Skeletal muscle satellite cell (primary cell): Measurements from ENCODE around the gene CCDC33.

Experiments
- H3K27me3 ChIP-seq: 2 replicates; pipeline ENCODE4 v1.7.0; 2013; ENCODE audit warnings: low read length; ENCODE audit not compliant: control insufficient read depth, insufficient read depth
- H3K36me3 ChIP-seq: 2 replicates; pipeline ENCODE4 v1.7.0; 2013; ENCODE audit warnings: mild to moderate bottlenecking, control low read depth, low read length; ENCODE audit not compliant: insufficient read depth
- H3K4me1 ChIP-seq: 2 replicates; pipeline ENCODE4 v1.7.0; 2013; ENCODE audit warnings: low read length; ENCODE audit not compliant: control insufficient read depth, insufficient read depth
- H3K4me2 ChIP-seq: 2 replicates; pipeline ENCODE4 v1.7.0; 2013; ENCODE audit warnings: mild to moderate bottlenecking, low read length
- H3K4me3 ChIP-seq: 2 replicates; pipeline ENCODE4 v1.7.0; 2013; ENCODE audit warnings: low read length
- H3K9ac ChIP-seq: 2 replicates; pipeline ENCODE4 v1.7.0; 2013; ENCODE audit warnings: mild to moderate bottlenecking, low read depth, low read length, moderate library complexity
- H3K9me3 ChIP-seq: replicated peaks from 2 replicates; pipeline ENCODE4 v1.7.0; 2013; ENCODE audit warnings: mild to moderate bottlenecking, control low read depth, low read length

CCDC33 gene

DNA sequence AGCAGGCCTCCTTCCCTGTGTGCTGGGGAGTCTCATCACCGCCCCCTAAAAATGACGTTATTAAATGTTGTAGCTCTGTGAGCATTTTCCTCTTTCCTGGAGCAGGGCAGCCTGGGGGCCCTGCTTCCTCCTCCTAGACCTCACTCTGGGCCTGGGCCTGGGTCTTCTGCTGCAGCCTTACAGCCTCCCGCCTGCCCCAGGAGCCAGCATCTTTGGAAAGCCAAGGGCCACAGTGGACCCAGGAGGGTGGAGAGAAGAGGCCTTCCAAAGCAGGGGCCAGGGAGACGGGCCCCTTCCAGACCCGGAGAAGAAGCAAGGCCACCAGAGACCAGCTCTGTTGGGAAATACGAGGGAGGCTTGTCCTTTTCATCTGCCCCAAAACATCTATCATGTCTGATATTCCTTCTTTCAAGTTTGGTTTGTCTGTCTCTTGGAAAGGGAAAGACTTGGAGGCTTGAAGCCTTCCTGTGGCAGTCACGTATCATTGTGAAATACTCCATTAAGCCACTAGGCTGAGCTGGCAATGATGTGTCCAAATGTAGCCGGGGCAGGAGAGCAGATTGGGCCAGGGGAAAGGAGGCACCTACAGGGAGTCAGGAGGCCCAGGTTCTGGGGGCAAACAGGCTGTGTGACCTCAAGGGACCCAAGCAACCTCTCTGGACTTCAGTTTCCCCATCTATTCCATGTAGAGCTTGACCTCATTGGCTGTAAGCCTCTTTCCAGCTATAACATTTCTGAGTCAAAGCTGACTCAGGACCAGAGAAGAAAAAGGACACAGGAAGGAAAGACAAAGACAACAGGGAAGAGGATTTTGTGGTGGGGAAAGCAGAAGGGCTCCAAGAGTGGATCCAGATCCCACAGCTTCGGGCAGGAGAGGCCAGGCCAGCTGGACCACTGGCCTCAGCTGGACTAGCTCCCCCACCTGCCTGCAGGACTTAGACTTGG is 100.2 kb downstream of the CCDC33 start:
- Histone ChIP-seq H3K9me3 (no peaks in the 10 kb centered on the region), H3K4me2 (peak overlapping the region; percentile 42), H3K9ac (no peak overlapping the region), H3K36me3 (no peaks in the 10 kb centered on the region), H3K4me1 (peaks cover 11% of the 10 kb centered on the region), H3K4me3 (no peak overlapping the region), H3K27me3 (peaks cover 39% of the 10 kb centered on the region)

DNA sequence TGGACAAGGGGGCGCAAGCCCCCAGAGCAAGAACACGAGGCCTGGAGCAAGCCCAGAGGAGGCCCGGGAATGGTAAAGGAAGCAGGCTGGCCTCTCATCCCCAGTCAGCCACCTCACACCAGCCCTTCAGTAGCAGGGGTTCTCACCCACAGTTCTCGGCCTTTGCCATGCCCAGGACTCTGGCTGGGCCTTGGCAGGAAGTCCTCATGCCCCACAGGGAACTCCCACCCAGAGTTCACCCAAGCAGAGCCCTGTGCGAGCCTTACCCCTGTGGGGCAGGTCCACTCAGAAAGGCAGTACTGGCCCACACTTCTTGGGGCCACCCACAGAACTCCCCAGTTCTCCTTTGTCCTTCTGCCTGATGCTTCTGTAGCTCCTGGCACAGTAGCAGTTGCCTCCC is 101.0 kb downstream of the CCDC33 start:
- Histone ChIP-seq H3K4me3 (no peak overlapping the region), H3K36me3 (no peaks in the 10 kb centered on the region), H3K27me3 (peaks cover 41% of the 10 kb centered on the region)

DNA sequence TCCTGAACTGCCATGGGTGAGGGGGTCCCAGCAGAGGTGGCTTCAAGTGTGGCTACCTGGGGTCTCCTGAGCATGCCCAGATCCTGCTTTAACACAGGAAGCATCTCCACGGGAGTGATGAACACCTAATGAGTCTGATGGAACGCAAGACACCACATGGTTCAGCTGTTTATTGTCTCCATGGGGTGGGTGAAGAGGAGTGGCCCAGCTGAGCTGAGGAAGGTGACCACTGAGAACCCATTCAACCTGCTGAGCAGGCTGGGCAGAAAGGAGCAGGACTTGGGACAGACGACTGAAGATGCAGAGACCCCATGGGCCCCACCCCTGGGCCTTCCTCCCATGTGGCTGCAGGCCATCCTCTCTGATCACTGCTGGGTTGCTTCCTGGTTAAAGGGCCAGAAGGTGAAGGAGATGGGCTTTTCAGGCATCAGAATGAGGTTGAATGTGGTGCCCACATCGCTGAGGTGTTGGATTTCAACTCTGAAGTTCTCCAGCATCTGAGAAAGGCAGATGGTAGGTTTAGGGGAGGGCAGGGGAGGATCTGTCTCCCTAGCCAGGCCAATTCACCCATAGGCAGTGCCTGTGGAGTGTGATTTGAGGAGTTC is 101.6 kb downstream of the CCDC33 start:
- Histone ChIP-seq H3K4me2 (no peak overlapping the region), H3K4me1 (peaks cover 11% of the 10 kb centered on the region), H3K4me3 (no peak overlapping the region), H3K27me3 (peaks cover 40% of the 10 kb centered on the region), H3K9ac (no peak overlapping the region), H3K9me3 (no peaks in the 10 kb centered on the region), H3K36me3 (no peaks in the 10 kb centered on the region)

More for the DNA sequence above, 101.0 kb downstream of the CCDC33 start:
- Histone ChIP-seq H3K4me1 (peaks cover 11% of the 10 kb centered on the region), H3K9me3 (no peaks in the 10 kb centered on the region), H3K4me2 (peak overlapping the region; percentile 42), H3K9ac (no peak overlapping the region)

DNA sequence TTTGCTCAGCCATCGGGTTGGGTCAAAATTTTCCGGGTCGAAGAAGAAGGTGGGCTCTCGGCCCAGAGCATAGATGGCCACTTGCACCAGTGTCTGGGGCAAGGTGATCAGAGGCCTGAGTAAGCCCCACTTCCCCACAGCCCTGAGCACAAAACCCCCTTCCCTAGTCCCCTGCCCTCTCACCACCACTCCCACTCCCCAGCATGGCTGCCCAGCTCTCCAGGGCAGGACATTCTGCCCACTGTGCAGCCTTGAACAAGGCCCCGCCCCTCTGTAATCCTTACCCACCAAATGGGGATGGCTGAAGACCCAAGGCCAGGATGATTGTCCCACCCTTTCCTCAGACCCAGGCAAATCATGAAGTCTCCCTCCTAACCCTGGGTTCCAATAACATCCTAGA is 102.5 kb downstream of the CCDC33 start:
- Histone ChIP-seq H3K4me3 (no peak overlapping the region), H3K9ac (no peak overlapping the region), H3K4me2 (no peak overlapping the region)

DNA sequence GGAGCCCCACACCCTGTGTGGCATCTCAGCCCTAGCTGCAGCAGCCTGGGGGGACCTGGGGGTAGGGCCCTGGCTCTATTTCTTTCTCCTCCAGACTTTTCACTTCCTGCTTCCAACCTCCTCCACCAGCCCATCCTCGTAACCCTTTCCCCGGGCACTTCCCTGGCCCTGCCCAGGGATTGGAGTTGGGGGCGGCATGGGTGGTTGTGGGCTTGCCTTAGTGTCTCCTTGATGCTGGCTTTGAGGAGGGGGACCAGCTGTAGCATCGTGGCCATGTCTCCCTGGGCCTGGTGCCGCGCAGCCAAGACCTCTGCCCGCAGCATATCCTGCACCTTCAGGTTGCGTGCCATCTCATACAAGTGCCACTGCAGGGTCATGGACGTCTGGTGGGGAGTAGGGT is 103.2 kb downstream of the CCDC33 start:
- Histone ChIP-seq H3K4me2 (no peak overlapping the region), H3K27me3 (peaks cover 36% of the 10 kb centered on the region)

More for the DNA sequence above, 102.5 kb downstream of the CCDC33 start:
- Histone ChIP-seq H3K27me3 (peaks cover 37% of the 10 kb centered on the region), H3K36me3 (no peaks in the 10 kb centered on the region), H3K4me1 (peaks cover 11% of the 10 kb centered on the region), H3K9me3 (no peaks in the 10 kb centered on the region)

DNA sequence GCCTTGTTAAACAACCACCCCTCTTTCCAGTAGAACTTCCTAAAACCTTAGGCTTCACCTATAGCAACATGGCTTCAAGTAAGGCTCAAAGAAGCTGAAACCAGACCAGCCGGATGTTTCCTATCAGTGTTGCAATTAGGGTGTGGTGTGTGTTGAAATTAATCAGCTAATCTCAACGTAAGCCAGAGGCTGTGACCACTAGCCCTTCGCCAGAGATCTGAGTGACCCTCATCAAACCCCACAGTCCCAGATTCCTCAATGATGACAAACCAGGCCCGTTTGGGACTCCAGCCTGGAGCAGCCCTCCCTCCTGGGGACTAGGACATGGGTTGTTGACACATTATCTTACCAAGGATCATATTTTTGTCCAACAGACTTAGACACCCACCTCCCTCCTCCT is 104.0 kb downstream of the CCDC33 start:
- no peak overlapping the region for H3K4me3 ChIP-seq
- peaks cover 40% of the 10 kb centered on the region for H3K27me3 ChIP-seq
- H3K9ac ChIP-seq: no peak overlapping the region
- H3K4me2 ChIP-seq: no peak overlapping the region
- no peaks in the 10 kb centered on the region for H3K36me3 ChIP-seq
- H3K4me1 ChIP-seq: peaks cover 11% of the 10 kb centered on the region
- H3K9me3 ChIP-seq: no peaks in the 10 kb centered on the region

More for the DNA sequence above, 103.2 kb downstream of the CCDC33 start:
- Histone ChIP-seq H3K4me1 (peaks cover 11% of the 10 kb centered on the region), H3K36me3 (no peaks in the 10 kb centered on the region), H3K4me3 (no peak overlapping the region), H3K9me3 (no peaks in the 10 kb centered on the region), H3K9ac (no peak overlapping the region)

DNA sequence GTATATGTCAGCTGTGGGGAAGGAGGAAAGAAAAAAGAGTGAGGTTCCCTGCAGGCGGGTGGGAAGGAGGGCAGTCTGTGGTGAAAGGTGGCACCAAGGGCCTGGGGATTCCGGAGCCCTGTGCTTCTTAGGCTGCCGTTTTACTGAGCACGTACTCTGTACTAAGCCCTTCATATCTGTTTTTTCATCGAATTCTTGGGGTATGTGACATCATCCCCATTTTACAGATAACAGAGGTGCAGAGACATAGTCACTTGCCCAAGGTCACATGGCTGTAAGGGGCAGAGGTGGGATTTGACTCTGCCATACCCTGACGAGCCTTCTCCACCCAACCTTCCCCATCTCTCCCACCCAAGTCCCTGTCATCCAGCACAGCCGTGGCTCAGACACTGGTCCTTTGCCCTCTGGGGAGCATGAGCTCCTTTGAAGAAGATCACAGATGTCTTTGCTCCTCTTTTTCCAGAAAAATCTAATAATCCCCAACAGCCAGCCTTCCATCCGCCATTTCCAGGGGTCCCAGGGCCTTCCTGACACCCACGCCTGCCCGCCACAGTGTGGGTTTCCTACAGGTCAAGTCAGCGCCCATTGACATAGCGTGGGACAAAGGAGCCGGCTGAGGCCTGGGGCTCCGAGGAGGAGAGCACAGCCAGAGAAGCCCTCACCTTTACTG is 107.1 kb downstream of the CCDC33 start:
- H3K4me2 ChIP-seq: no peak overlapping the region

DNA sequence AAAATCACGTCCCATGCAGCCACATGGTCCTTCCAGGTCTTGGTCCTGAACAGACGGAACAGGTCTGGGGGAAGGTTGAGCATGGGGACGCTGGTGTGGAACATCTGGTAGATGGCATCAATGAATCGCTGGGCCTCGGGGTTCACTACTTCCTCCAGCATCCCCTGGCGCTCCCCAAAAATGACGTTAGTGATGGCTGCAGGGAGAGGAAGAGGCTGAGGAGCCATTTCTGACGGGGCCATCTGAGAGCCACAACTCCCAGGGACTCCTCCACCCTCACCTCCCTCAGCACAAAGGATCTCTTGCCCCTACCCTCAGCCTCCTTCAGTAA is 107.6 kb downstream of the CCDC33 start:
- no peaks in the 10 kb centered on the region for H3K9me3 ChIP-seq
- H3K27me3 ChIP-seq: peaks cover 48% of the 10 kb centered on the region
- H3K9ac ChIP-seq: no peak overlapping the region
- H3K4me3 ChIP-seq: no peak overlapping the region
- H3K4me2 ChIP-seq: no peak overlapping the region
- H3K36me3 ChIP-seq: no peaks in the 10 kb centered on the region
- no peaks in the 10 kb centered on the region for H3K4me1 ChIP-seq

More for the DNA sequence above, 107.1 kb downstream of the CCDC33 start:
- Histone ChIP-seq H3K9me3 (no peaks in the 10 kb centered on the region), H3K4me3 (no peak overlapping the region), H3K27me3 (peaks cover 43% of the 10 kb centered on the region), H3K4me1 (no peaks in the 10 kb centered on the region), H3K9ac (no peak overlapping the region), H3K36me3 (no peaks in the 10 kb centered on the region)

DNA sequence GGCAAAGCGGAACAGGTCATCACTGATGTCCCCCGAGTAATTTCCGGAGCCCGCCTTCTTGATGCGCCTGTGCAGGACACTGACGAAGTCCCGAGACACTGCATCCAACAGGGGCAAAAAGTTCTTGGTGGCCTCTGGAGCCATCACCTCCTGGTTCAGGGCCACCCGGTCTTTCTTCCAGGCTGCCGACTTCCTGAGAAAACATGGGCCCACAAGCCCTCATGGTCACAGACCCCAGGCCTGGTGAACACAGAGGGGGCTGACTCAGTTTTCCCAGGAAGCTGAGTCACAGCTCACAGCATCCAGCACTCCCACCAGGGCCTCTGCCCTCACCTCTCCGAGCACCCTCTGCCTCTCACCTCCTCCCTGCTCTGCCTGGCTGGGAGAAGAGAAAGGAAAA is 108.9 kb downstream of the CCDC33 start:
- H3K27me3 ChIP-seq: peaks cover 53% of the 10 kb centered on the region
- H3K4me2 ChIP-seq: no peak overlapping the region
- no peak overlapping the region for H3K4me3 ChIP-seq
- H3K9me3 ChIP-seq: no peaks in the 10 kb centered on the region
- no peaks in the 10 kb centered on the region for H3K36me3 ChIP-seq
- H3K9ac ChIP-seq: no peak overlapping the region
- no peaks in the 10 kb centered on the region for H3K4me1 ChIP-seq

DNA sequence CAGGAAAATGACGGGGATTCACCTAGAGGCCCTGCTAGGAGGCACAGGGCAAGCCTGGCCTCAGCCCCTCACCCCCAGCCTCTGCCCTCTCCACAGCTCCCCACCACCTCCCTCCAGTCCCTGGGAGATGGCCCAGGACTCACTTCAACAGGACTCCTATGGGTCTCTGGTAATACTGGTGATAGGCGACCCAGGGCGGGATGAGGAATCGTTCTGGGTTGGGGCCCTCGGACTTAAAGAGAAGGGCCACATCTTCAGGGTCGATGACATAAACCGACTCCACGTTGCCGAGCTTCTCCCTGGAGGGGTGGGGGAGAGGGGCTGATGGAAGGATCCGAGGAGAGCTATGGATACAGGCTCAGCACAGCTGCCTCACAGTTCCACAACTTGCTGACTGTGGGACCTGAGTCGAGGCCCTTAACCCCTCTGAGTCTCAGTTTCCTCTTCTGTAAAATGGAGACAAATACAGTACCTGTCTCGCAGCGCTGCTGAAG is 111.7 kb downstream of the CCDC33 start:
- Histone ChIP-seq H3K4me2 (no peak overlapping the region), H3K36me3 (no peaks in the 10 kb centered on the region), H3K4me1 (no peaks in the 10 kb centered on the region), H3K9ac (no peak overlapping the region), H3K27me3 (peaks cover 56% of the 10 kb centered on the region), H3K9me3 (no peaks in the 10 kb centered on the region), H3K4me3 (no peak overlapping the region)

DNA sequence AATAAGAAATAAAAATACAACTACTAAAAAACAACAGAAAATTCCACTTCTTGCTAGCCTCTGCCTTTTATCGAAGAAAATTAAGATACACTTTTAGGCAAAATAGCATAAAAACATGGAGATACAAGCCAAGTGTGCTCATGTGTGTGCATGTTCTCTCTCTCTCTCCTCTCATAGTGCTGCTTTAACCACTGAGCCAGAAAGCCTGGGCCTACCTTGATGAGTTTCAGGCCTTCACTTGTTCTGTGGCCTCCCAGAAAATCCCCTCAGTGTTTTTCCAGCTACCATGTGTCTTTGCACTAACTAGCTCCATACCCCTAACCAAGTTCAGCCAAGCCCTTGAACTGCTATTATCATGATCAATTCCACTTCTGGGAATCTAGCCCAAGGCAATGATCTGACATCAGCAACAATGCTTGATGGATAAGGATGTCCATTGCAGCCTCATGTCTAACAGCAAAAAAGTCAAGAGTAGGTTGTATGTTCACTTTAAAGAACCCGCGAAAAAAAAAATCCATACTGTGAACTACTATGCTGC is 113.2 kb downstream of the CCDC33 start:
- Histone ChIP-seq H3K27me3 (peaks cover 52% of the 10 kb centered on the region), H3K9ac (no peak overlapping the region), H3K4me1 (no peaks in the 10 kb centered on the region), H3K4me3 (no peak overlapping the region), H3K36me3 (no peaks in the 10 kb centered on the region), H3K4me2 (no peak overlapping the region), H3K9me3 (no peaks in the 10 kb centered on the region)
